Dendritic cell treated with granulocyte-macrophage colony-stimulating factor and Interleukin-4, amounts not matched to agents 40 ng/mL and 50 ng/mL, for 4 days (primary cell): ENCODE results near the gene AMBRA1.

Experiments
- H3K27ac Mint-ChIP-seq: one replicate; pipeline ENCODE4 v1.8.0; 2022; ENCODE audit warnings: mild to moderate bottlenecking, mixed read lengths
- H3K27me3 Mint-ChIP-seq: one replicate; pipeline ENCODE4 v1.8.0; 2022; ENCODE audit warnings: mild to moderate bottlenecking, mixed read lengths
- H3K36me3 Mint-ChIP-seq: one replicate; pipeline ENCODE4 v1.8.0; 2022; ENCODE audit warnings: low read depth, mixed read lengths
- H3K4me1 Mint-ChIP-seq: one replicate; pipeline ENCODE4 v1.8.0; 2022; ENCODE audit warnings: low read depth, mixed read lengths
- H3K4me3 Mint-ChIP-seq: one replicate; pipeline ENCODE4 v1.8.0; 2022; ENCODE audit warnings: mild to moderate bottlenecking, moderate library complexity, mixed read lengths
- H3K9me3 Mint-ChIP-seq: one replicate; pipeline ENCODE4 v1.8.0; 2022; ENCODE audit warnings: mixed read lengths
- intact Hi-C: fragments of 100-400 bp; cut with micrococcal nuclease; formaldehyde crosslinking; loops from one replicate; pipeline ENCODE4 v1.15.0; 2022

AMBRA1 gene

DNA sequence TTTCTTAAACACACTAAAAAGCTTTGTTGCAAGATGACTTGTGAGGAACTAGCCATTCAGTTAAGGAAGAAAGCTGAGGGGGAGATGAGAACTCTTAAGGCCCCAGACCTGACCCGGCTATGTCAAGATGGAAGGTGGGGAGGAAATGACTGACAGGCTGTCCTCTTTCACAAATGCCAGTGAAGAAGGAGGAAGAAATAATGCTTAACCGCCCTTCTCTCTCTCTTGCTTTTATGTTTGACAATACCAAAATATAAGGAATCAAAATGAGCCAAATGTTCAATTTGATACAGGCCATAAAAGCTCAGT is 87.4 kb downstream of the AMBRA1 start:
- peaks cover 2% of the 10 kb centered on the region for H3K4me1 Mint-ChIP-seq
- no peak overlapping the region for H3K4me3 Mint-ChIP-seq
- no peak overlapping the region for H3K27ac Mint-ChIP-seq
- intact Hi-C loops = no loop called here
- H3K36me3 Mint-ChIP-seq = peaks cover 60% of the 10 kb centered on the region
- H3K9me3 Mint-ChIP-seq = no peaks in the 10 kb centered on the region
- H3K27me3 Mint-ChIP-seq = no peaks in the 10 kb centered on the region

DNA sequence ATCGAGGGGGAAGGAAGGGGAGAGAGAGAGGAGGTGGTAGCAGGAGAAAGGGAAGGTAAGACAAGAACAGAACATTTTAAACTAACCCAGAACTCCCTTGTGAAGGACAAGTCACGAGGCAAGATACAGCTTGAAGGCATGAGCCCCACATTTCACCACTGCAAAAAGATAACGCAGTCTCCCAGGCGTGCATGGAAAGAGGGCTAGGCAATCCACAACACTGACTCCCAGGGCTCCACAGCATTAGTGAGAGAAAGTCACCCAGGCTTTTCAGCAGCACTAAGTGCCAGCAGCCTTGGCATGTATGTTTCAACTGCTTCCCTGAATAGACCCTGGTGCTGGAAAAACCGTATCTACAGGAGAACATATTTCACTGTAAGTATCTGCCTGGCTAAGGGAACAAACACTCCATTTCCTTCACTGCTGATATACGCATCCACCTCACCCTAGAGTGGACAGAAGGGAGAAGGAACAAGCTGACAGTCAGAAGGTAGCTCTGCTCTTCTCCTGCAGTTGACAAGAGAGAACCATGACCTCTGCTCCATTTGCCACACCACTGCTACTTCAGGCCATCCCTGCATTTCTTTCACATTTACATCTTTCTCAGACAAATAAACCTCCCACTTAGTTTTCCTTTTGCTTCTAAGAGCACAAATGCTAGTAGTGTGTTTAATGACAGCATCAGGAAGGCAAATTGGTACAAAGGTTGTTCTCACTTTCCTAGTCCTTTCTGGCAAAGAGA is 87.9 kb downstream of the AMBRA1 start:
- intact Hi-C loops = no loop called here
- no peak overlapping the region for H3K4me3 Mint-ChIP-seq
- H3K9me3 Mint-ChIP-seq = no peaks in the 10 kb centered on the region
- H3K4me1 Mint-ChIP-seq = no peaks in the 10 kb centered on the region
- no peak overlapping the region for H3K27ac Mint-ChIP-seq
- H3K36me3 Mint-ChIP-seq = peaks cover 63% of the 10 kb centered on the region
- no peaks in the 10 kb centered on the region for H3K27me3 Mint-ChIP-seq

DNA sequence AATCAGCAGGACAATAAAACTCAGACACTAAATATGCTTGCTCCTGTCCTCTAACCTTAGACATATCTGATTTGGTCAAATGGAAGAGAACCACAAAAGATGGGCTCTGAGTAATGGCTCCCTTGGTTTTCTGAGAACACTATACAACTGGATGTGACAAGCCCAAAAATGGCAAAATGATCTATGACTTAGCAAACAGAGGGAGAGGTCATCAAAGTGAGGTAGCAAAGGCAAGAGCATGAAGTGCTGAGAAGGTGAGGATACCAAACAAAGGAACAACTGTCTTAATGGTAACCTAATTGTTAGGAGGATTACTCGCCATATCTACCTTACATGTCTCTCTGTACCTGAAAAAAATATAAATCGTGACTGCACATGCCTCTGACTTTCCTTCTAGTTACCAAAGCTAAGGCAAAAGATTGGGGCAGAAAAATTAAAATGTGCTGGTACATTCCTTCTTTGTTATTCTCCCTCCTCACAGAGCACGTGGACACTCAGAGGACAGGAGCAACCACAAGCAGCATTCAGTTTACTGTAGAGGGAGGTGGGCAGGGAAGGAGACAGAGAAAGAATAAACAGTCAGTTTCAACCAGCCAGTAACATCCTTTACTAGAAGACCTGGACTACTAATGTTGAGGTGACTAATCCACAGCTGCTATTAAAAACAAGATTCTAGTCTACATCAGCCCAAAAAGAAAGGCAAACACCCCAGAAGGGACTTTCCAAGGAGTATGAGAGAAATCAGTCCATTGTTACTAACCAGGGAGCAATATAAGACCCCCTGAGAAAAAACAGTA is 88.8 kb downstream of the AMBRA1 start:
- Mint-ChIP-seq H3K36me3 (peaks cover 64% of the 10 kb centered on the region), H3K27ac (no peak overlapping the region), H3K27me3 (no peaks in the 10 kb centered on the region), H3K4me3 (no peak overlapping the region), H3K4me1 (no peaks in the 10 kb centered on the region), H3K9me3 (no peaks in the 10 kb centered on the region)
- intact Hi-C loops = no loop called here

GRCh38 chr11:46499821-46500220 is 94.0 kb downstream of the AMBRA1 start:
- Mint-ChIP-seq H3K27me3 (no peaks in the 10 kb centered on the region), H3K9me3 (no peaks in the 10 kb centered on the region), H3K4me3 (no peak overlapping the region), H3K4me1 (no peaks in the 10 kb centered on the region), H3K36me3 (peaks cover 50% of the 10 kb centered on the region), H3K27ac (no peak overlapping the region)
- intact Hi-C loops = no loop called here

DNA sequence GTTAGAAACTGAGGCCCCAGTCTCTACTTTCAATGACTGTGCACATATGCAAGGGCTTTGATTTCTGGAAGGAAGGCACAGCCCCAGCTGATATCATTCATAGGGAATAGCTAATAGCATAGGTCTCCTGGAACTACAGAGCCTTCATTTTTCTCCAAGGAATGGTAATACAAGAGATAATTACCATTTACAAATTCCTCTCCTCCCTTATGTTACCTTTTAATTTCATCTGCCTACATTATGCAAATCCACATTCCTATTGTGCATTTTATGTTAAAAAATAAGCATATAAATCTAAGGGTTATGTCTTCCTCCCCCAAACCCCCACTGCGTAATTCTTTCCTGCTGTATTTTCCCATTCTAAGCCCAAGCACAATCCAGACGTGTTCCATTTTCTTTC is 94.9 kb downstream of the AMBRA1 start:
- H3K36me3 Mint-ChIP-seq = peaks cover 51% of the 10 kb centered on the region
- no peaks in the 10 kb centered on the region for H3K9me3 Mint-ChIP-seq
- H3K4me3 Mint-ChIP-seq = no peak overlapping the region
- no peak overlapping the region for H3K27ac Mint-ChIP-seq
- intact Hi-C loops = no loop called here
- no peaks in the 10 kb centered on the region for H3K27me3 Mint-ChIP-seq
- no peaks in the 10 kb centered on the region for H3K4me1 Mint-ChIP-seq

DNA sequence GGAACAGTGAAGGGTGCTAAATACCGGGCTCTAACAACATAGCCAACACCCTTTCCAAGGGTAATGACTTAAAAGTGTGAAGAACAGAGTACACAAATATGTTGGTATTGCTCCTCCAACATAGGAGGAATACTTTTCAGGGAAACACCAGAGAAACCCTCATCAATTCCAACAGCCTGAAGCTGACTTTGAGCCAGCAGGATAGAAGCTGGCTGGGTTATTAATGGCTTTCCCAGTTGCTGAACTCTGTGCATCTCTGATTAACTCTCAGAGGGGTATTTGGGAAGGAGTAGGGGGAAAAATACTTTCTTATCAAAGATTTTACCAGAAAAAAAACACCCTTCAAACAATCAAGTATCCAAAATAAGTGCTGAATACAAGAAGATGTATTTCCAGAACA is 95.6 kb downstream of the AMBRA1 start:
- H3K9me3 Mint-ChIP-seq = no peaks in the 10 kb centered on the region
- intact Hi-C loops = no loop called here
- H3K4me3 Mint-ChIP-seq = no peak overlapping the region
- H3K27me3 Mint-ChIP-seq = no peaks in the 10 kb centered on the region
- no peak overlapping the region for H3K27ac Mint-ChIP-seq
- H3K36me3 Mint-ChIP-seq = peaks cover 58% of the 10 kb centered on the region
- no peaks in the 10 kb centered on the region for H3K4me1 Mint-ChIP-seq

DNA sequence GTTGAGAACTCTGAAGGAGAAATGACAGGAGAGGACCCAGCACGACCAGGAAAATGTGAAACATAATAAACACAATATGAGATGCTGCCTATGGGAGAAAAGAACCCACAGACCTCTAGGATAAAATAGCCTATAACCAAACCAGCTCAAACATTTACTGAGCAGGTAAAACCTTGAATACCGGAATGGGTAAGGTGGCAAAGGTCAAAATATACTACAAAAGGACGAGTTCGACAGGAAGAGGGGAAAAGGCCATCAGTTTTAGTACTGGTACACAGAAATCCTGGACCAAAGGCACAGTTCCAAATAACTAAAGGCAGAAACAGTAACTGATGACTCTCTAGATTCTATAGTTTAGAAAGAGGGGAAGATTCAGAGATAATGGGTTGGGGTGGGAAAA is 96.3 kb downstream of the AMBRA1 start:
- Mint-ChIP-seq H3K9me3 (no peaks in the 10 kb centered on the region), H3K4me3 (no peak overlapping the region), H3K36me3 (peaks cover 58% of the 10 kb centered on the region), H3K4me1 (no peaks in the 10 kb centered on the region), H3K27ac (no peak overlapping the region), H3K27me3 (no peaks in the 10 kb centered on the region)
- intact Hi-C loops = no loop called here

DNA sequence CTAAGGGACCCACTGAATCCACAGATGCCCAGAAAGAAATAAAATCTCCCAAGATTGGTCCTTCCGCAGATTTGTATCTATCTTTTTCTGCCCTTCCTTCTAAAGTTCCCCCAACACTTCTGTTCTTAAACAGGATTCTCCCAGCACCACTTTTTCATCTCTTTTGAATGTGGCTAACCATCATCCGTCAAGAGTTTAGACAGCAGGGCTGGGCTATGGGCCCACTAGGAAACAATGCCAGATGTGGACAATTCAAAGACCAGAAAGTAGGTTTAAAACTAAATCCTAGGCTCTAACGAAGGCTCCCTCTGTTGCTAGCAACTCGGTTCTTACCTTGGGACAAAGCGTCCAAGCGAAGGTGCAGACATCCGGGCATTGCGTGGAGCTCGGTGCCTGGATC is 100.0 kb downstream of the AMBRA1 start:
- no peaks in the 10 kb centered on the region for H3K27me3 Mint-ChIP-seq
- H3K4me1 Mint-ChIP-seq = no peaks in the 10 kb centered on the region
- no peaks in the 10 kb centered on the region for H3K9me3 Mint-ChIP-seq
- H3K4me3 Mint-ChIP-seq = no peak overlapping the region
- intact Hi-C loops = no loop called here
- peaks cover 81% of the 10 kb centered on the region for H3K36me3 Mint-ChIP-seq
- no peak overlapping the region for H3K27ac Mint-ChIP-seq

DNA sequence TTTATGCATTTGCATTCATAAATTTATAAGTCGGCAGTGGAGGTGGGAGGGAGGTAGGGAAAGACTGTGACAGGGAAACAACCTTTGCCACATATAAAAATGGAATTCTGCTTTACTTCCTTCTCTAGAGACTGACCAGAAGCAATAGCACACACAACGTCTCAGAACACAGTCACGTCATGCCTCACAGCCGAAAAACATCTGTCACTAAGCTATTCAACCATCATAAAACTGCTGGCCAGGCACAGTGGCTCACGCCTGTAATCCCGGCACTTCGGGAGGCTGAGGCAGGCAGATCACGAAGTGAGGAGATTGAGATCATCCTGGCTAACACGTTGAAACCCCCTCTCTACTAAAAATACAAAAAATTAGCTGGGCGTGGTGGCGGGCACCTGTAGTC is 101.3 kb downstream of the AMBRA1 start:
- no peak overlapping the region for H3K4me3 Mint-ChIP-seq
- intact Hi-C loops = no loop called here
- H3K9me3 Mint-ChIP-seq = no peaks in the 10 kb centered on the region
- H3K4me1 Mint-ChIP-seq = no peaks in the 10 kb centered on the region
- no peak overlapping the region for H3K27ac Mint-ChIP-seq
- H3K27me3 Mint-ChIP-seq = no peaks in the 10 kb centered on the region
- peaks cover 74% of the 10 kb centered on the region for H3K36me3 Mint-ChIP-seq

DNA sequence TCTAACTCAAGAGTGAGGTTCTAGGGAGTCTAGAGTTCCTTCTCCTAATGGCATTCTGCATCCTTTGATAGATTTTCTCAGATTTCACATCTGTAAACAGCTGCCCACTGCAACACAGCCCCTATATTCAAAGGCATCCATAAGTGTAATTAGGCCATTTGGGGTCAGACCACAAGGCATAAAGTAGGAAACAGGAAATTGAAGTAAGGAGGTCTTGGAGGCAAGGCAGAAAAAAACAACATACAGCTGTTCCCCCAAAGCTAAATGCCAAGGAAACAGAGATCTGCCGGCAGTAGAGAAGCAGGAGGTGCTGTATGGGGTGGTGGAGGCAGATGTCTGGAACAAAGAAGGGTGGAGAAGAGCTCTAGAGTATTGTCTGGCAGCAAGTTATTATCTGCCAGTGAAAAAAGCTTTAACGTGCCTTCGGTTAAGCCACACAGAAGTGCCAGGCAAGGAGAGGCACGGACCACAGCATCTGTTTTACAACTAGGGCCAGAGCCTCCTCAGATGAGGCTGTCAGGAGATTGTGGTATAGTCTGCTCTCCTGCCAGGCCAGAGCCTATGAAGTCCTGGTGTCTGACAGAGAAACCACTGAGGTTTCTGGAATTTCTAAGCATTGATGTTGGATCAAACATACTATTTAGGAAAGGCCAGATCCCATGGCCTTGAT is 102.0 kb downstream of the AMBRA1 start:
- Mint-ChIP-seq H3K27ac (peak overlapping the region; percentile 4), H3K4me3 (no peak overlapping the region), H3K27me3 (no peaks in the 10 kb centered on the region), H3K4me1 (no peaks in the 10 kb centered on the region), H3K9me3 (no peaks in the 10 kb centered on the region), H3K36me3 (peaks cover 67% of the 10 kb centered on the region)
- intact Hi-C loops = loop anchor here (2.0 kb wide), 1 partner anchor 39 kb away; no protein-coding TSS in a partner anchor

- intact Hi-C loops = loop anchor here (2.0 kb wide), 1 partner anchor 40 kb away; no protein-coding TSS in a partner anchor
- no peak overlapping the region for H3K27ac Mint-ChIP-seq
- no peak overlapping the region for H3K4me3 Mint-ChIP-seq
- H3K27me3 Mint-ChIP-seq = no peaks in the 10 kb centered on the region
- peaks cover 60% of the 10 kb centered on the region for H3K36me3 Mint-ChIP-seq
- H3K9me3 Mint-ChIP-seq = no peaks in the 10 kb centered on the region
- no peaks in the 10 kb centered on the region for H3K4me1 Mint-ChIP-seq
Observed at GRCh38 chr11:46490666-46491065, 103.2 kb downstream of the AMBRA1 start.

- no peaks in the 10 kb centered on the region for H3K4me1 Mint-ChIP-seq
- no peak overlapping the region for H3K4me3 Mint-ChIP-seq
- no peaks in the 10 kb centered on the region for H3K27me3 Mint-ChIP-seq
- intact Hi-C loops = loop anchor here (2.0 kb wide), 1 partner anchor 41 kb away; no protein-coding TSS in a partner anchor
- no peaks in the 10 kb centered on the region for H3K9me3 Mint-ChIP-seq
- H3K27ac Mint-ChIP-seq = no peak overlapping the region
- peaks cover 60% of the 10 kb centered on the region for H3K36me3 Mint-ChIP-seq
Observed at GRCh38 chr11:46489656-46490560, 103.9 kb downstream of the AMBRA1 start.

- Mint-ChIP-seq H3K27me3 (no peaks in the 10 kb centered on the region), H3K36me3 (peaks cover 47% of the 10 kb centered on the region), H3K27ac (no peak overlapping the region)
Observed at GRCh38 chr11:46485856-46486443, 107.9 kb downstream of the AMBRA1 start.

More at GRCh38 chr11:46485856-46486443, 107.9 kb downstream of the AMBRA1 start:
- no peaks in the 10 kb centered on the region for H3K4me1 Mint-ChIP-seq
- intact Hi-C loops = no loop called here
- no peak overlapping the region for H3K4me3 Mint-ChIP-seq
- no peaks in the 10 kb centered on the region for H3K9me3 Mint-ChIP-seq
